HG03571 (cell line): Measurements from ENCODE around the gene TRPV4.

Experiments
- ATAC-seq: cut with Tn5 transposase; IDR thresholded peaks from one replicate; pipeline ENCODE4 v1.9.1; 2021; ENCODE audit not compliant: unreplicated experiment

Gene TRPV4

GRCh38 chr12:109829667-109830066, 3.5 kb downstream of the TRPV4 start:
- no peak for ATAC-seq

- no peak for ATAC-seq
Observed at GRCh38 chr12:109828754-109829511, 4.3 kb downstream of the TRPV4 start.

- no peak for ATAC-seq
Observed at GRCh38 chr12:109827566-109828550, 5.3 kb downstream of the TRPV4 start.

- no peak for ATAC-seq
Observed at GRCh38 chr12:109827080-109827479, 6.1 kb downstream of the TRPV4 start.

GRCh38 chr12:109824731-109825130, 8.5 kb downstream of the TRPV4 start:
- no peak for ATAC-seq

- ATAC-seq = no peak
Observed at GRCh38 chr12:109822951-109823411, 10.2 kb downstream of the TRPV4 start.

- ATAC-seq = no peak
Observed at GRCh38 chr12:109822416-109822815, 10.8 kb downstream of the TRPV4 start.

- no peak for ATAC-seq
Observed at GRCh38 chr12:109821968-109822367, 11.2 kb downstream of the TRPV4 start.

GRCh38 chr12:109820816-109821381, 12.3 kb downstream of the TRPV4 start:
- no peak for ATAC-seq

GRCh38 chr12:109818905-109819500, 14.2 kb downstream of the TRPV4 start:
- no peak for ATAC-seq

- no peak for ATAC-seq
Observed at GRCh38 chr12:109818253-109818652, 14.9 kb downstream of the TRPV4 start.

- ATAC-seq = no peak
Observed at GRCh38 chr12:109817627-109818231, 15.5 kb downstream of the TRPV4 start.

GRCh38 chr12:109816870-109817269, 16.3 kb downstream of the TRPV4 start:
- no peak for ATAC-seq

GRCh38 chr12:109815757-109816617, 17.2 kb downstream of the TRPV4 start:
- no peak for ATAC-seq

- ATAC-seq = no peak
Observed at GRCh38 chr12:109815225-109815624, 18.0 kb downstream of the TRPV4 start.

- ATAC-seq = no peak
Observed at GRCh38 chr12:109814600-109815150, 18.5 kb downstream of the TRPV4 start.

- ATAC-seq = no peak
Observed at GRCh38 chr12:109813810-109814416, 19.3 kb downstream of the TRPV4 start.

GRCh38 chr12:109811624-109811995, 21.6 kb downstream of the TRPV4 start:
- no peak for ATAC-seq
